ENCODE data around the gene TPP1. TPM values are rescaled to one million over a fixed set of nuclear protein-coding genes. Genes with fewer than 3 reads are reported as not detected.

The TPP1 gene
- total and polyA plus RNA-seq, 2 of the 13 experiments (the other 11 are each of a cell fraction or from before 2014, with no cell fraction given): 13.9 to 74.6 TPM

- no peak for FAIRE-seq
- ChIA-PET POLR2A (no interaction called here), CTCF (ENCODE audit: low intra/inter-chr PET ratio, low total read pairs) (no interaction called here)
- H3K79me2 ChIP-seq (ENCODE audit: insufficient read depth, low read length): no peaks in the 10 kb centered on the region
- H3K4me1 ChIP-seq (ENCODE audit: insufficient read depth, low read length): peaks cover 21% of the 10 kb centered on the region
- H3K27ac ChIP-seq (ENCODE audit: extremely low read length, insufficient read depth, low read length): no peak overlapping the region
- no peak overlapping the region for H2AFZ ChIP-seq (ENCODE audit: low read length)
- 40% methylated on average over 11 of the region's 19 CpGs for WGBS (ENCODE audit: low lambda C conversion rate)
- no peak for DNase-seq (ENCODE audit: low spot score)
- no TSS peak for BruUV-seq (replicated peaks)
- no peaks in the 10 kb centered on the region for H4K20me1 ChIP-seq (ENCODE audit: insufficient read depth, low read length)
- ATAC-seq: no peak
- TF ChIP-seq ATAD3A (CRISPR knock-in tag; IDR thresholded peaks at IDR 0.05): no peak
- no peak for TF ChIP-seq GPN1 (CRISPR knock-in tag; IDR thresholded peaks at IDR 0.05; ENCODE audit: borderline replicate concordance)
- TF ChIP-seq, protein P1, sequence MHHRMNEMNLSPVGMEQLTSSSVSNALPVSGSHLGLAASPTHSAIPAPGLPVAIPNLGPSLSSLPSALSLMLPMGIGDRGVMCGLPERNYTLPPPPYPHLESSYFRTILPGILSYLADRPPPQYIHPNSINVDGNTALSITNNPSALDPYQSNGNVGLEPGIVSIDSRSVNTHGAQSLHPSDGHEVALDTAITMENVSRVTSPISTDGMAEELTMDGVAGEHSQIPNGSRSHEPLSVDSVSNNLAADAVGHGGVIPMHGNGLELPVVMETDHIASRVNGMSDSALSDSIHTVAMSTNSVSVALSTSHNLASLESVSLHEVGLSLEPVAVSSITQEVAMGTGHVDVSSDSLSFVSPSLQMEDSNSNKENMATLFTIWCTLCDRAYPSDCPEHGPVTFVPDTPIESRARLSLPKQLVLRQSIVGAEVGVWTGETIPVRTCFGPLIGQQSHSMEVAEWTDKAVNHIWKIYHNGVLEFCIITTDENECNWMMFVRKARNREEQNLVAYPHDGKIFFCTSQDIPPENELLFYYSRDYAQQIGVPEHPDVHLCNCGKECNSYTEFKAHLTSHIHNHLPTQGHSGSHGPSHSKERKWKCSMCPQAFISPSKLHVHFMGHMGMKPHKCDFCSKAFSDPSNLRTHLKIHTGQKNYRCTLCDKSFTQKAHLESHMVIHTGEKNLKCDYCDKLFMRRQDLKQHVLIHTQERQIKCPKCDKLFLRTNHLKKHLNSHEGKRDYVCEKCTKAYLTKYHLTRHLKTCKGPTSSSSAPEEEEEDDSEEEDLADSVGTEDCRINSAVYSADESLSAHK (CRISPR knock-in tag; IDR thresholded peaks at IDR 0.05; ENCODE audit: borderline replicate concordance): no peak
- TF ChIP-seq ATF6 (CRISPR knock-in tag; conservative IDR thresholded peaks at IDR 0.05): no peak
- TF ChIP-seq MTA3 (CRISPR knock-in tag; IDR thresholded peaks at IDR 0.05): no peak
- no peak for TF ChIP-seq DNMT3B (CRISPR knock-in tag; conservative IDR thresholded peaks at IDR 0.05)
- TF ChIP-seq TBX3 (IDR thresholded peaks at IDR 0.05; ENCODE audit: borderline replicate concordance): no peak
- H3K36me3 ChIP-seq (replicated peaks in 1 of 2; ENCODE audit: control insufficient read depth in 1 of 2, insufficient read depth in 2 of 2, low read length in 2 of 2): no peaks in the 10 kb centered on the region
- H3K4me3 ChIP-seq (replicated peaks in 1 of 3; ENCODE audit: insufficient read depth in 1 of 3, low read depth in 2 of 3, low read length in 3 of 3): no peak overlapping the region
- H3K9me3 ChIP-seq (ENCODE audit: low read length): no peaks in the 10 kb centered on the region
- no peak overlapping the region for H3K9ac ChIP-seq (ENCODE audit: insufficient read depth, low read depth, low read length)
- H3K4me2 ChIP-seq (ENCODE audit: low read depth, low read length): no peak overlapping the region
- in situ Hi-C loops (cut with HindIII; ENCODE audit: extremely low pct_ligation_motif_present, low pct_unique_long_range_greater_than_20kb) (no loop called here), intact Hi-C loops (cut with micrococcal nuclease; ENCODE audit: unreplicated experiment) (no loop called here)
- H3K27me3 ChIP-seq (ENCODE audit: control insufficient read depth in 1 of 2, insufficient read depth in 2 of 2, low read length in 2 of 2): peaks cover 14 to 76% of the 10 kb centered on the region in 2 experiments; a peak in 4 of 5 replicates
Measured at GRCh38 chr11:6626971-6627761, 7.9 kb upstream of the TPP1 start.

Data from HepG2 (cell line).